HG03025 (cell line): ENCODE data around the gene HS6ST2.

Experiments used
- ATAC-seq: cut with Tn5 transposase; IDR thresholded peaks from one replicate; pipeline ENCODE4 v1.9.1; 2021; ENCODE audit warnings: mild to moderate bottlenecking, moderate library complexity; ENCODE audit not compliant: unreplicated experiment, low FRiP score

HS6ST2 gene

GRCh38 chrX:132692526-132692925 is 265.9 kb downstream of the HS6ST2 start:
- ATAC-seq: no peak

- no peak for ATAC-seq
Observed at GRCh38 chrX:132692066-132692465, 266.4 kb downstream of the HS6ST2 start.

- no peak for ATAC-seq
Observed at GRCh38 chrX:132689612-132690563, 268.5 kb downstream of the HS6ST2 start.

GRCh38 chrX:132685276-132685675 is 273.2 kb downstream of the HS6ST2 start:
- no peak for ATAC-seq

- ATAC-seq: no peak
Observed at GRCh38 chrX:132677233-132677716, 281.2 kb downstream of the HS6ST2 start.

- no peak for ATAC-seq
Observed at GRCh38 chrX:132676561-132677186, 281.8 kb downstream of the HS6ST2 start.

DNA sequence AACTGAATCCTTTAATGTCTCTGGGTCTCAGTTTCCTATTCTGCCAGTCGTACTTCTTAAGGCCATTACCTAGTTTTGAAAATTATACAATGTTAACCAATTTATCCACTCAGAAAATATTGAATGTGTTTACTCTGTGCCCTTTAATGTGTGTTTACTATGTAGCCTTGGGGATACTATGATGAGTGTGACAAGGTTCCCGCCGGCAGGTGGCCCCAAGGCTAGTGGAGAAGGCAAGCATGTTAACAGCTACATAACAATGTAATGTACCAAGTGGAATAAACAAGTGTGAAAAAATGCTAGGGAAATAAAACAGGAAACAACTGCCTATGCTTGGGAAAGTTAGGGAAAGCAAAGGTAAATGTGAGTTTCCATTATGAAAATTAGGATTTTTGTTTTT is 282.3 kb downstream of the HS6ST2 start:
- no peak for ATAC-seq

- ATAC-seq: no peak
Observed at GRCh38 chrX:132673331-132673730, 285.1 kb downstream of the HS6ST2 start.

GRCh38 chrX:132671229-132671641 is 287.2 kb downstream of the HS6ST2 start:
- ATAC-seq: no peak

- ATAC-seq: no peak
Observed at GRCh38 chrX:132669142-132669541, 289.3 kb downstream of the HS6ST2 start.

GRCh38 chrX:132668178-132668577 is 290.3 kb downstream of the HS6ST2 start:
- ATAC-seq: no peak

DNA sequence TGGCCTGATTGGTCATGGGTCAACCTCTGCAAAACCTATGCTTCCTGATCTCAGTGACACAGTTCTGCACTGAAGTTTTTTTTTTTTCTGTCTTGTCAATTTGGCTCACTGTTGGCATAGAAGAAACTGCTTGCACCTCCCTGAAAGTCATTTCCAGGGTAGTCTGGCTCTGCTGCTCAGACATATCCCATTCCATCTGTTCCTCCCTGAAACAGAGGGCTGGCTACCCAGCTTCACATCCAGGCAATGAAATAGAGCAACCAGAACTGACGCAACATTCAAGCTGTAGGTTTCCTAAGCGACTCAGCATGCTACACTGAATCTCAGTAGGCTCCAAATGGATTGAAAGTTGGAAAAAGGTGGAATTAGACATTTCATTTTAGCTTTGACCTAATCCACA is 292.8 kb downstream of the HS6ST2 start:
- no peak for ATAC-seq

- ATAC-seq: no peak
Observed at GRCh38 chrX:132664273-132664672, 294.2 kb downstream of the HS6ST2 start.

DNA sequence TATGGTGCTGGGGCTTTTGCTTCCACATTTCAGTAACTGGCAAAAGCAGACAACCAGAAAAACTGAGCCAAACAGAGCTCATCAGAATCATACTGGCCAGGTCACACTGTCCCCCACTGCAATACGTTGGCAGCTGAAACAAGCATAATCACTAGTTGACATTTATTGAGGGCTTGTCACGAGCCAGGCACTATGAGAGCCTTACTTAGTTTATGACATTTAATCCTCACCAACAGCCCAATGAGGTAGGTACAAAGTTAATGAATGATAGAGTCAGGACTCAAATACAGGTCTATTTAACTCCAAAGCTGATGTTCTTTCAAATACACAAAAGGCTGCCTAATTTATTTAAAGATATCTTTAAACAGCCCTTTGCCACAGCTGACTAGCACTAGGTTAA is 295.6 kb downstream of the HS6ST2 start:
- no peak for ATAC-seq

GRCh38 chrX:132657876-132658275 is 300.6 kb downstream of the HS6ST2 start:
- ATAC-seq: no peak

GRCh38 chrX:132652871-132653270 is 305.6 kb downstream of the HS6ST2 start:
- ATAC-seq: no peak

GRCh38 chrX:132651421-132652086 is 306.9 kb downstream of the HS6ST2 start:
- ATAC-seq: no peak

- no peak for ATAC-seq
Observed at GRCh38 chrX:132648895-132649294, 309.5 kb downstream of the HS6ST2 start.

GRCh38 chrX:132639446-132639845 is 319.0 kb downstream of the HS6ST2 start:
- no peak for ATAC-seq

DNA sequence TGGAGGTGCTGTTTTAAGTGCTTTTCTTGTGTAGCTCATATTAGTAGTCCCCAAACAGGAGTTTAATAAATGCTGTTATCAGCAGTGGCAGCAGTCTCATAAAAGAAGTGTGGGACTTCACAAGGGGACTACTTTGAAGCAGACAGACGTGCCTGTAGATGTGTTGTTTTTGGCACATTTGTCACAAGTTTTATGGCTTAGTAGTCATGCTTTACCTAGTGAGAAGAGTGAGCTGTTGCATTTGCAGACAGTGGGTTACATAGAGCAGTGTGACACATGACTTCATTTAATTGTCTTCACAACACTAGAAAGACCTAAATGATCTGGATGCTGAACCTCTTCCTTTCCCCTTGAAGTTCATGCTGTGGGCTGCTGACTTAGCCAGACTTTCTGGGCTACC is 320.1 kb downstream of the HS6ST2 start:
- ATAC-seq: no peak

DNA sequence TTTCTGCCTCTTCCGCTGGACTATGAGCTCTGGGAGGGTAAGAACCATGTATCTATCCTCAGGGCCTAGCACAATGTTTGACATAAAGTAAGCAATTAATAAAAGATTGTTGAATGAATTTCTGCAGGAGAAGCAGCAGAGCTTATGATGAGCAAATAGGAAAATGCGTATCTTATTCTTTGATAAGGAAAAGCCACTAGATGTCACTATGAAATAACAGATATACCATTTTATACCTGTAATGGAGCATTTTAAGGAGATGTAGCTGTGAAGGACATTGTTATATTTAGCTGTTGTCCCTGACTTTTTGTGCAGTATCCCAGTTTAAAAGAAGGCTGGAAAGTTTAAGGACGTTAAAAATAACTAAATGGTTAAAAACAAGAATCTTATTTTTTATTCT is 322.3 kb downstream of the HS6ST2 start:
- no peak for ATAC-seq
